ENCODE results near the gene USP20.

Gene USP20

DNA sequence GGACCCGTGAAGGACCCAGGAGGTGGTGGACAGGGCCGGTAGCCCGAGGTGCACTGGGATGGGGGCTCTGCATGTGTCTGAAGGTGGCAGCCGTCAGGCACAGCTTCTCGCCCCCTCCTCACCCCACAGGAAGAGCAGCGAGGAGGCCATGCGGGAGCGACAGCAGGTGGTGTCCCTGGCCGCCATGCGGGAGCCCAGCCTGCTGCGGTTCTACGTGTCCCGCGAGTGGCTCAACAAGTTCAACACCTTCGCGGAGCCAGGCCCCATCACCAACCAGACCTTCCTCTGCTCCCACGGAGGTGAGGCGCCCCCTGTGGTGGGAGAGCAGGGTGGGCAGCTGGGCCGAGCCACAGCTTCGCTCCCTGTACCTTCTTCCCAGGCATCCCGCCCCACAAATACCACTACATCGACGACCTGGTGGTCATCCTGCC, 39.9 kb downstream of the USP20 start:
- no peak for DNase-seq (ENCODE audit: low spot score)

GRCh38 chr9:129875687-129876395, 40.6 kb downstream of the USP20 start:
- peak; percentile 36 for DNase-seq (ENCODE audit: low spot score)

- DNase-seq (ENCODE audit: low spot score): no peak
Observed at GRCh38 chr9:129876815-129877214, 41.6 kb downstream of the USP20 start.

DNA sequence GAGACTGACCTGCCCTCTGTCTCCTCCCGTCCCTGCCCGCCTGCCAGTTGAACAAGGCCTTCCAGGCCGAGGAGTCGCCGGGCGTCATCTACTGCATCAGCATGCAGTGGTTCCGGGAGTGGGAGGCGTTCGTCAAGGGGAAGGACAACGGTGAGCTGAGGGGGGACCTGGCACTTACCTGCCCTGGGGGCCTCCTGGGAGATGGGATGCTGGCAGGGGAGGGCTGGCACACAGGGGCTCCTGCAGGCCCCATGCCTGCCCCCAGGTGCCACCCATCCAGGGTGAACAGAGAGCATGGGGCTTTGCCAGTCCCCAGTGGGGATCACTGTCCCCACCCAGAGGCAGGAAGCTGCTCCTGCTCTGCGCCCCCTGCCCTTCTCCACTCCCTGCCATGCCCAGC, 43.0 kb downstream of the USP20 start:
- no peak for DNase-seq (ENCODE audit: low spot score)

GRCh38 chr9:129879103-129879699, 43.9 kb downstream of the USP20 start:
- DNase-seq (ENCODE audit: low spot score): no peak

GRCh38 chr9:129879991-129880653, 44.9 kb downstream of the USP20 start:
- DNase-seq (ENCODE audit: low spot score): no peak

- DNase-seq (ENCODE audit: low spot score): no peak
Observed at GRCh38 chr9:129880654-129881546, 45.6 kb downstream of the USP20 start.

DNA sequence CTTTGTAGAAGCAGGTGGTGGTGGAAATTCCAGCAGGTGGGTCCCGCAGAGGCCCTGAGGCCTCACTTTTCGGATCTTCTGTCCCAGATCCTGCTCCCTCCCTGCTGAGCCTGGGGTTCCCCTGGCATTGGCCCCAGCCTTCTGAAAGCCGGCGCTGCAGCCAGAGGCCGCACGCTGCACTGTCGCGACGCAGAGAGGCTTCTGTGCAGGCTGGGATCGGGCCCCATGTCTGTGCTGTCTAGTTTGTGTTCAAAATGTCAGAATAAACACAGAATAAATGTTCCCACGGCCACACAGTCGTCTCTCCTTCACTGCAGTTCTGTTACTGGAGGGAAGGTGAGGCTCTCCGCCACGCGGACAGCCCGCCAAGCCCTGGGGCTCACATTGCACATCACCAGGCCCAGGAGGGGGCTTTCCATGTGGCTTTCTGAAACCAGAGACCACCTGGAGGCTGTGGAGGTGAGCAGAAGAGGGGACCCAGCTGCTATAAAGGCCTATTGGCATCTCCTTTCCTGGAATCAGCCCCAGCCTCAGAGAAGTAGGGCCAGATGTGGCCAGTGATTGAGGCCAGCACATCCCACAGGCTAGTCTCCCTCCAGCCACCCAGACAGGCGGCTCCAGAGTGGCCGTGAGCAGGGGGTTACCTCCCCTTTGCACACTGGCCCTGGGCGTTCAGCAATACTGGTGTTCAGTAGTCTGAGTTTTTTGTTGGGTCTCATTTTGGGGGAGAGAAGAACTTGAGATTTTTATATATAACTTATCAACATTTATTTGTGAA, 46.5 kb downstream of the USP20 start:
- no peak for DNase-seq (ENCODE audit: low spot score)

DNA sequence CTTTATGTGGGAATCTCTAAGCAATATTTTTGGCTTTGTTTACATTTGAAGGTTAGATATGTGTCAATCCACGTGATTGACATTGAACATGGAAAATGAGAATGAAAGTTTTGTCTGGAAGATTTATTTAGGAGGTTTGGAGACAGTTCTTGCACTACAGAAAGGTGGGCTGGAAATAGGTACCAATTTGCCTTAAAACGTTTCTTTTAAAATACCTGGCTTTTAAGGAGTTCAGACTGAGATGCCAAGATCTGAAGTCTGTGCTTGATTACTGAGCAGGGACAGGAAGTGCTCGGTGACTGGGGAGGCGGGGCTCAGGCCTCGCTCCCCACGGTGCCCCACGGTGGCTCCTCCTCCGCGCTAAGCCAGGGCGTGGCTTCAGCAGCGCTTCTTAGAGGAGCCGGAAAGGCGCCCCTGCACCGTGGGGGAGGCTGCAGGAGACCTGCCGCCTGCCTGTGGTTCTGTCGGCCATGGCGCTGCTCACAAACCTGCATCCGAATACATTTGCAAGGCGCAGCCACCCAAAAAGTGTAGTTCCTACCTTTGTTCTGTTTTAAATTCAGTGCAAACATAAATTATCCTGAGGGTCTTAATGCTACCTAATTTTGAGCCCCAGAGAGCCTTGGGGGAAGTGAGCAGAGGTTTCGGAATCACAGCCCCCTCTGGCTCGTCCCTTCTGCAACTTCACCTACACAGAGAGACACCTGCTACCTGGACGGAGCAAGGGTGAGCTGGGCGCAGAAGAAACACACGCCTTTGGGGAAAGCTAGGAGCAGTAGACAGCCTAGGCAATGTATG, 49.2 kb downstream of the USP20 start:
- peak; percentile 89 for DNase-seq (ENCODE audit: low spot score)

DNA sequence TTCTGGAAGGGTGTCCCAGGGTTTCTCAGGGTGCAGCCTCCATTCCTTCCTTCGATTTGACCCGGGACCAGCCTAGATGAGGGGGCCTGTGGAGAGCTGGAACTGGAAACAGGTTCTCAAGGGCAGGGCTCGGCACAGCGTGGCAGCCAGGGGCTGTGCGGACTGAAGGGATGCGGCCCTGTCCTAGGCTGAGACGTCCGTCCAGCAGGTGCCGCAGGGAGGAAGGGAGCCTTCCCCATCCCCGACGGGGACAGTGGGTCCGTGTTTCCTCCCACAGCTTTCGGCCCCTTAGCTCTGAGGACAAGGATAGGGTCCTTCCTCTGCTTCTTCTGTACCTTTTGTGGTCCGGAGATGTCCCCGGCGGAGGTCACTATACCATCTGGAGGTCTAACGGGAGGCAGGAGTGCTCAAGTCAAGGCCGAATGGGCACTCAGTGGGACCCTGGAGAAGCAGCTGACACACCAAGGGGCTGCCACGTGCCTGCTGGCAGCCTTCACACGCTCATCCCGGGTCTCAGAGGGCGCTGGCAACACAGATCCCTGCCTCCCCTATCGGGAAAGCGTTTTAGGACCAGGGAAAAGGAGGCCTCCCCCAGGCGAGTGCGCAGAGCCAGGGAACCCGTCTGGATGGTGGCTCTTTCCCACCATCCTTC, 49.9 kb downstream of the USP20 start:
- DNase-seq (ENCODE audit: low spot score): peak; percentile 40

DNA sequence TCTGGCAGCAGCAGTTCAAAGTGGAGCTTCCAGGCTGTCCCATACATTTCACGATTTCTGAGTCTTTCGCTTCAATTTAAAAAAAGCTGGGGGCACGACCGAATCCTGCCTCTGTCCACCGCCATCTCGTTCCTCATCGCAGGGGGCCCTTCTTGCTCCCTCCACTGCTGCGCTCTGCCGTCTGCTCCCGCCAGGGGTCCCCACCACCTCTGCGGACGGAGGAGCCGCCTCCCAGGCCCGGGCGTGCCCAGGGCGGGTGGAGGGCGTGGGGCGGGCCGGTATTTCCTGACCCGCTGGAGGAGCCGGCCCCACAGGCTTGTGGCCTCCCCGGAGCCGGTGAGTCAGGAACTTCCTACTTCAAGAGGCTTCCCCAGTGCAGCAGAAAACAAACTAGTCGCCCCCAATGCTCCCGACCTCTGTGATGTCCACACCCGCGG, 50.4 kb downstream of the USP20 start:
- DNase-seq (ENCODE audit: low spot score): peak; percentile 78

DNA sequence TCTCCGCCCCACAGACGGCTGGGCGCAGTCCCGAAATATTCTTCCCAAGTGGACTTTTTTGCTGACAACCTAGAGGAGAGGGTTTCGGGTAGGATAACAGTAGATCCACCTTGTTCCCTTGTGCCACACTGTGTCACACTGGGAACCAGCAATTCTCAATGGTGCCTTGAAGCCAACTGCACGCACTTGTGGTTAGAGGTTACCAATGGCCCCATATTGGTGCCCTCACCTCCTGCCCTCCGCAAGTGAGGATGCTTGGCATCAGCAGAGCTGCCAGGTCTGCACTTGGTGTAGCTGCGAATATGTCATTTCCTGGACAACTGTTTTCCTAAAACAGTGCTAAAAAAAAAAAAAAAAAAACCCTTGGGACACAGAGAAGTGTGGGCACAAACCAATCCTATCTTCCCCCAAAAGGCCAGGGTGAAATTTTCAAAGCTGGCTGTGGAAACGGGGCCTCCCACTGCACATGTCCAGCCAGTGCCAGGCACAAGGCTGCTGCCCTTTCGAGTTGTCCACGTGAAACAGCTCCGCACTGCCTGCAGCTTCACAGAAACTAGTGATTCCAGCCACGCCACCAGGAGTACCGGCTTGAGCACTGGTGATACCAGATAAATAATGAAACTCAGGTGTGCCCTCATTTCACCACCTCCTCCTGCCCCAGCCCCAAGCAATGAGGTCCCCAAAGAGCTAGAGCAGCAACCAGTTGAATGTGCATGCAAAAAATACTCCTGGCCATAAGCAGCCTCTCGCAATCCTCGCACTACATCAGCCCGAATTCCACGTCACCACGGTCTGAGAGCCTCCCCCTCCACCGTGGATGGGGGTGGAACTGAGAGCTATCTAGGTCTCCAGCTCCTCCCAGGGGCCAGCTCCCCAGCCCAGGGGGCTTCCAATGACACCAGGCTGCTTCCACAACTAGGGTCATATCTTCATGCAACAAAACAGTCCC, 51.2 kb downstream of the USP20 start:
- no peak for DNase-seq (ENCODE audit: low spot score)

DNA sequence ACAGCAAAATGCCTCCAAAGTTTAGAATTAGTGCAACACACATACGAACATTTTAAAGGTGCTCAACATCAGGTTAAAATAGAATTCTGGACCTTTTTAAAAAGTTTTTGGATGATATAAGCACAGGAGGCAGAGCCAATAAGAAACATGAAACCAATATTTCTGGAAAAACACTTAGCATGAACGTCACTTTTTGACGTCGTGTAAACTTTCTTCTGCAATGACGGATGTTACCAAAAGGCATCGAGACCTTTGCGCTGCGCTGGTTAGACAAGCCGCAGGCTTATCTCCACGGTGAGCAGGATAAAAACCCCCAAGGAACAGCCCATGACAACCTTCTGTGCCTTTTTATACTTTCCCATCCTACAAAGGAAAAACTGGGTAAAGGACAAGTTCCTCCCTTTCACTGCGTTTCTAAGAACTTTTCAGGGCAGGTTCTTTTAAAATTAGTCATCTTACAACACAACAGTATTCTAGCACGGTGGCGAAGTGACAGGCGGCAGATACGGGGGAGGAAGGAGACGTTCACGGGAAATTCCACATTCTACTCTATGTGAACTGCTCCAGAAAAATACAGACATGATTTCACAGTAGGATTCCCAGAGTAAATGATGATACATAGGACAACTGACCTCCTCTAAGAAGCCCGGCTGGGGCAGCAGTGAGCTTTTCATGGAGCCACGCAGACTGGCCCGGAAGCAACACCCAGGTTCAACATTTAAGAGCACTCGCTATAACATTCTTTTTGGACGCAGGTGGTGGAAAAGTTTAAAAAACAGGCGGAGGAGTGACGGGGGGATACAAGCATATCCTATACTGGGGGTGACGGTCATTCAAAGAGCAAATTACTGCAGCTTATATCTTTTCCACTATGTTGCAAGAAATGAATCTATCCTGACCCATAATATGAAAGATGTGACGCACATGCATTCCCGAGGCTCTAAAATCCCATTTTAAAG, 52.4 kb downstream of the USP20 start:
- no peak for DNase-seq (ENCODE audit: low spot score)

DNA sequence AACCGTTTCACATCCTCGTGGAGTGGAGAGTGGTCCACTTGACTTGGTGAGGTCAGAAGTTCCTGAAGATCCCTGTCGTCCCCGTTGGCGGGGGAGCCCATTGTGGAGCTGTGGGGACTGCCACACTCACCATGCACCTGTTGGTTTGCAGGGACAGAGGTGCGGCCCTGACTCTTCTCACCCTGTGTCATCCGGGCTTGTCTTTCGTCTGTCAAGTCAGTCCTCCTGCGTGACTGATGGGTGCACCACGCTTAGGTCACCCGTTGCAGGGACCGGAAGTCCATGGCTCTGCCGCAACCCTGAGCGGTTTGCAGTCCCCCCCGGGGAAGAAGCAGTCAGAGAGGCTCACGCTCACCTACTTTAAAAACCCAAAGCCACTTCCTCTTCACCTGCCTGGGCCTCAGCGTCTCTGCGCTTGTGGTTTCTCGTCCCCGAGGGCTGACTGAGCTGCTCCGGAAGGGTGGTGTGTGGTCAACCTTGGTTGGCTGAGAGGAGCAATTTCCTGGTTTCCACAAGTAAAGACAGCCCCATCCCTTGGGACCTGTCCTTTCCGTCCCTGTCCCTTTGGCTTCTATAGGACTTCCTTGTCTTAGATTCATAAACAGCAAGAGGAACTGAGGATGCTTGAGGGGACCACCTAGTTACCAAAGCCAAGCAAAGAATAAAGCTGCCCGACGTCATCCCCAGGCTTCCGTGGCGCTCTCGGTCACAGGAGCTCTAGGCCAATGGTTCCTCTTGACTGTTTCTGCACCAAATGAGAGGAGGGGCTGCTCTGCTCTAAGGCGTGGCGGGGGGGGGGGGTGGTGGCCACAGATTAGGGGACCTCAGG, 53.2 kb downstream of the USP20 start:
- no peak for DNase-seq (ENCODE audit: low spot score)

- no peak for DNase-seq (ENCODE audit: low spot score)
Observed at GRCh38 chr9:129889122-129889940, 54.1 kb downstream of the USP20 start.
